ENCODE measurements around the gene BTN1A1. TPM values are rescaled to one million over a fixed set of nuclear protein-coding genes. Genes with fewer than 3 reads are reported as not detected.

The BTN1A1 gene
- total and polyA plus RNA-seq, 9 of the 15 experiments (the other 6 are each of a cell fraction or from before 2014, with no cell fraction given), result 0.01 to 0.15 (median 0.06) TPM; not detected in 4

DNA sequence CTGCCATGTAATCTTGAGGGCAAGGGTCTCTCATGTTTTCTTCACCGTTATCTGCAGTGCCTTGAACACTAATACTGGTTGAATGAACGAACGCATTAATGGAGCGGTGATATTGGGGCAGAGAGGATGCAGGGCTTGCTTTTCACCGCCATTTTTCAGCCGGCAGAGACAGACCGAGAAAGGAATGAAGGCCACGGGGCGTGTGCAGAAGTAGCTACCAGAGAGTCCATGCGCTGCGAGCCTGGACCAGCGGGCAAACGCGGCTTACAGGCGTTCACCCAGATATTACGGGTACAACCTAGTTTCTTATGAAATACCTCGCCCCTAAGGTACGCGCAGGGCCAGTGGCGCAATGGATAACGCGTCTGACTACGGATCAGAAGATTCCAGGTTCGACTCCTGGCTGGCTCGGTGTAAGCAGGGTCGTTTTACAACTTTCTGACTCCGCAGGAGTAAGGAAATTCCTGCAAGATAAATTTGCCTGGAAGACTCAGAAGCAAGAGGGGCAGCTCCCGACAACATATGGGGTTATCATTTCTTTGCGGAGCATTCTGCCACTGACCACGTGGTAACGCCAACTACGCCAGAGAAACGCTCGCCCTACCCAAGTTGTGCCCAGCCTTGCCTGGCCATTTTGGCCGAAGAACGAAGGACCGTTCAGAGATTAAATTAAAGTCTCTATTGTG is 37.2 kb downstream of the BTN1A1 start (continued):
- TF ChIP-seq POLR2AphosphoS5 (IDR thresholded peaks at IDR 0.05; ENCODE audit: control insufficient read depth, insufficient read depth, low read depth, low read length) (no peak), FOXJ3 (CRISPR knock-in tag; IDR thresholded peaks at IDR 0.05) (no peak), ZNF143 (CRISPR knock-in tag; IDR thresholded peaks at IDR 0.05) (no peak; the same call in 1 of the 2 replicates), ZNF780A (CRISPR knock-in tag; IDR thresholded peaks at IDR 0.05) (no peak)
- TF ChIP-seq, protein P1, sequence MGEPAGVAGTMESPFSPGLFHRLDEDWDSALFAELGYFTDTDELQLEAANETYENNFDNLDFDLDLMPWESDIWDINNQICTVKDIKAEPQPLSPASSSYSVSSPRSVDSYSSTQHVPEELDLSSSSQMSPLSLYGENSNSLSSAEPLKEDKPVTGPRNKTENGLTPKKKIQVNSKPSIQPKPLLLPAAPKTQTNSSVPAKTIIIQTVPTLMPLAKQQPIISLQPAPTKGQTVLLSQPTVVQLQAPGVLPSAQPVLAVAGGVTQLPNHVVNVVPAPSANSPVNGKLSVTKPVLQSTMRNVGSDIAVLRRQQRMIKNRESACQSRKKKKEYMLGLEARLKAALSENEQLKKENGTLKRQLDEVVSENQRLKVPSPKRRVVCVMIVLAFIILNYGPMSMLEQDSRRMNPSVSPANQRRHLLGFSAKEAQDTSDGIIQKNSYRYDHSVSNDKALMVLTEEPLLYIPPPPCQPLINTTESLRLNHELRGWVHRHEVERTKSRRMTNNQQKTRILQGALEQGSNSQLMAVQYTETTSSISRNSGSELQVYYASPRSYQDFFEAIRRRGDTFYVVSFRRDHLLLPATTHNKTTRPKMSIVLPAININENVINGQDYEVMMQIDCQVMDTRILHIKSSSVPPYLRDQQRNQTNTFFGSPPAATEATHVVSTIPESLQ (CRISPR knock-in tag; IDR thresholded peaks at IDR 0.05), result peak; percentile 73; the same call in 1 of the 2 replicates
- TF ChIP-seq, protein P2, sequence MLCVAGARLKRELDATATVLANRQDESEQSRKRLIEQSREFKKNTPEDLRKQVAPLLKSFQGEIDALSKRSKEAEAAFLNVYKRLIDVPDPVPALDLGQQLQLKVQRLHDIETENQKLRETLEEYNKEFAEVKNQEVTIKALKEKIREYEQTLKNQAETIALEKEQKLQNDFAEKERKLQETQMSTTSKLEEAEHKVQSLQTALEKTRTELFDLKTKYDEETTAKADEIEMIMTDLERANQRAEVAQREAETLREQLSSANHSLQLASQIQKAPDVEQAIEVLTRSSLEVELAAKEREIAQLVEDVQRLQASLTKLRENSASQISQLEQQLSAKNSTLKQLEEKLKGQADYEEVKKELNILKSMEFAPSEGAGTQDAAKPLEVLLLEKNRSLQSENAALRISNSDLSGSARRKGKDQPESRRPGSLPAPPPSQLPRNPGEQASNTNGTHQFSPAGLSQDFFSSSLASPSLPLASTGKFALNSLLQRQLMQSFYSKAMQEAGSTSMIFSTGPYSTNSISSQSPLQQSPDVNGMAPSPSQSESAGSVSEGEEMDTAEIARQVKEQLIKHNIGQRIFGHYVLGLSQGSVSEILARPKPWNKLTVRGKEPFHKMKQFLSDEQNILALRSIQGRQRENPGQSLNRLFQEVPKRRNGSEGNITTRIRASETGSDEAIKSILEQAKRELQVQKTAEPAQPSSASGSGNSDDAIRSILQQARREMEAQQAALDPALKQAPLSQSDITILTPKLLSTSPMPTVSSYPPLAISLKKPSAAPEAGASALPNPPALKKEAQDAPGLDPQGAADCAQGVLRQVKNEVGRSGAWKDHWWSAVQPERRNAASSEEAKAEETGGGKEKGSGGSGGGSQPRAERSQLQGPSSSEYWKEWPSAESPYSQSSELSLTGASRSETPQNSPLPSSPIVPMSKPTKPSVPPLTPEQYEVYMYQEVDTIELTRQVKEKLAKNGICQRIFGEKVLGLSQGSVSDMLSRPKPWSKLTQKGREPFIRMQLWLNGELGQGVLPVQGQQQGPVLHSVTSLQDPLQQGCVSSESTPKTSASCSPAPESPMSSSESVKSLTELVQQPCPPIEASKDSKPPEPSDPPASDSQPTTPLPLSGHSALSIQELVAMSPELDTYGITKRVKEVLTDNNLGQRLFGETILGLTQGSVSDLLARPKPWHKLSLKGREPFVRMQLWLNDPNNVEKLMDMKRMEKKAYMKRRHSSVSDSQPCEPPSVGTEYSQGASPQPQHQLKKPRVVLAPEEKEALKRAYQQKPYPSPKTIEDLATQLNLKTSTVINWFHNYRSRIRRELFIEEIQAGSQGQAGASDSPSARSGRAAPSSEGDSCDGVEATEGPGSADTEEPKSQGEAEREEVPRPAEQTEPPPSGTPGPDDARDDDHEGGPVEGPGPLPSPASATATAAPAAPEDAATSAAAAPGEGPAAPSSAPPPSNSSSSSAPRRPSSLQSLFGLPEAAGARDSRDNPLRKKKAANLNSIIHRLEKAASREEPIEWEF (CRISPR knock-in tag; IDR thresholded peaks at IDR 0.05), result no peak; the same call in 1 of the 2 replicates
- TF ChIP-seq, protein P3, sequence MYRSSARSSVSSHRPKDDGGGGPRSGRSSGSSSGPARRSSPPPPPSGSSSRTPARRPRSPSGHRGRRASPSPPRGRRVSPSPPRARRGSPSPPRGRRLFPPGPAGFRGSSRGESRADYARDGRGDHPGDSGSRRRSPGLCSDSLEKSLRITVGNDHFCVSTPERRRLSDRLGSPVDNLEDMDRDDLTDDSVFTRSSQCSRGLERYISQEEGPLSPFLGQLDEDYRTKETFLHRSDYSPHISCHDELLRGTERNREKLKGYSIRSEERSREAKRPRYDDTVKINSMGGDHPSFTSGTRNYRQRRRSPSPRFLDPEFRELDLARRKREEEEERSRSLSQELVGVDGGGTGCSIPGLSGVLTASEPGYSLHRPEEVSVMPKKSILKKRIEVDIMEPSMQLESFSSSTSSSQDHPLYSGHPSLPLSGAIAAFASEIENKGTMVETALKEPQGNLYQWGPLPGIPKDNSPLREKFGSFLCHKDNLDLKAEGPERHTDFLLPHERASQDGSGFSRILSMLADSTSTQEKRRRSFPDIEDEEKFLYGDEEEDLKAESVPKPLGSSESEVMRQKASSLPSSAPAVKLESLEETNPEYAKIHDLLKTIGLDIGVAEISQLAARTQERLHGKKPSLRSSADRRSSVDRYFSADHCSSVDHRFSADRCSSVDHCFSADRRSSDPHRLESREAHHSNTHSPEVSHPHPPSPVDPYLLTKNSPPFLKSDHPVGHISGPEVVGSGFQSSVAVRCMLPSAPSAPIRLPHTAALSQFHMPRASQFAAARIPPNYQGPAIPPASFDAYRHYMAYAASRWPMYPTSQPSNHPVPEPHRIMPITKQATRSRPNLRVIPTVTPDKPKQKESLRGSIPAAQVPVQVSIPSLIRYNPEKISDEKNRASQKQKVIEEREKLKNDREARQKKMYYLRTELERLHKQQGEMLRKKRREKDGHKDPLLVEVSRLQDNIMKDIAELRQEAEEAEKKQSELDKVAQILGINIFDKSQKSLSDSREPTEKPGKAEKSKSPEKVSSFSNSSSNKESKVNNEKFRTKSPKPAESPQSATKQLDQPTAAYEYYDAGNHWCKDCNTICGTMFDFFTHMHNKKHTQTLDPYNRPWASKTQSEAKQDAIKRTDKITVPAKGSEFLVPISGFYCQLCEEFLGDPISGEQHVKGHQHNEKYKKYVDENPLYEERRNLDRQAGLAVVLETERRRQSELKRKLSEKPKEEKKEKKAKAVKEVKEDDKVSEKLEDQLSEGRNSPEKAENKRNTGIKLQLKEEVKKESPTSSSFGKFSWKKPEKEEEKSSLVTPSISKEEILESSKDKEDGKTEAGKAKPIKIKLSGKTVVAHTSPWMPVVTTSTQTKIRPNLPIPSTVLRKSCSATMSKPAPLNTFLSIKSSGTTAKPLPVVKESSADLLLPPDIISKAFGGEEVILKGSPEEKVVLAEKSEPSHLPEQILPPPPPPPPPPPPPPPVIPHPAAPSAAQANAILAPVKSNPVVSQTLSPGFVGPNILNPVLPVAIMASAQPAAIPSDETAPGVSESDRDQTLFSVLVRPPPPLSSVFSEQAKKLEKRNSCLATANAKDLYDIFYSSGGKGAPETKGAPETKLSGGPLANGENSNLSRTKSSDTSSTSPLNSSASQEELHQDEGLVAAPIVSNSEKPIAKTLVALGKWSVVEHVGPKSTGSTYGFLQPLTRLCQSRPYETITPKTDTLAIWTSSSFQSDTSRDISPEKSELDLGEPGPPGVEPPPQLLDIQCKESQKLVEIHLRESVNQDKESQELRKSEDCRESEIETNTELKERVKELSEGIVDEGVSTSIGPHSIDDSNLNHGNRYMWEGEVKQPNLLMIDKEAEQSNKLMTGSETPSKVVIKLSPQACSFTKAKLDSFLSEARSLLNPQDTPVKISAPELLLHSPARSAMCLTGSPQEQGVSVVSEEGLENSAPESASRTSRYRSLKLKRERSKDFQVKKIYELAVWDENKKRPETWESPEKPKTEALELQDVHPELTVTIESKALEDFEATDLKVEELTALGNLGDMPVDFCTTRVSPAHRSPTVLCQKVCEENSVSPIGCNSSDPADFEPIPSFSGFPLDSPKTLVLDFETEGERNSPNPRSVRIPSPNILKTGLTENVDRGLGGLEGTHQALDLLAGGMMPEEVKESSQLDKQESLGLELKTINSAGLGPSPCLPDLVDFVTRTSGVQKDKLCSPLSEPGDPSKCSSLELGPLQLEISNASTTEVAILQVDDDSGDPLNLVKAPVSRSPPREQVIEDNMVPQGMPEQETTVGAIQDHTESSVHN (IDR thresholded peaks at IDR 0.05; ENCODE audit: borderline replicate concordance in 1 of 2, low read depth in 1 of 2), result no peak
- TF ChIP-seq, protein P4, sequence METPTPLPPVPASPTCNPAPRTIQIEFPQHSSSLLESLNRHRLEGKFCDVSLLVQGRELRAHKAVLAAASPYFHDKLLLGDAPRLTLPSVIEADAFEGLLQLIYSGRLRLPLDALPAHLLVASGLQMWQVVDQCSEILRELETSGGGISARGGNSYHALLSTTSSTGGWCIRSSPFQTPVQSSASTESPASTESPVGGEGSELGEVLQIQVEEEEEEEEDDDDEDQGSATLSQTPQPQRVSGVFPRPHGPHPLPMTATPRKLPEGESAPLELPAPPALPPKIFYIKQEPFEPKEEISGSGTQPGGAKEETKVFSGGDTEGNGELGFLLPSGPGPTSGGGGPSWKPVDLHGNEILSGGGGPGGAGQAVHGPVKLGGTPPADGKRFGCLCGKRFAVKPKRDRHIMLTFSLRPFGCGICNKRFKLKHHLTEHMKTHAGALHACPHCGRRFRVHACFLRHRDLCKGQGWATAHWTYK (CRISPR knock-in tag; IDR thresholded peaks at IDR 0.05), result no peak
